Stimulated activated CD8-positive, alpha-beta memory T cell treated with anti-CD3 and anti-CD28 coated beads, Interleukin-2, amount 100 ng/mL, for 1 hour (primary cell): ENCODE data around the gene TMBIM1.
"Not testable (repeated sequence)": the region's sequence is repeated elsewhere in the genome, so short reads cannot be mapped to it uniquely, and the experiment has no call there.

Experiments
- DNase-seq, 2 donors: peaks; one replicate each; pipeline ENCODE4 v3.0.0-alpha.2; 2020; ENCODE audit warnings: low read depth in 2 of 2

Gene TMBIM1

DNA sequence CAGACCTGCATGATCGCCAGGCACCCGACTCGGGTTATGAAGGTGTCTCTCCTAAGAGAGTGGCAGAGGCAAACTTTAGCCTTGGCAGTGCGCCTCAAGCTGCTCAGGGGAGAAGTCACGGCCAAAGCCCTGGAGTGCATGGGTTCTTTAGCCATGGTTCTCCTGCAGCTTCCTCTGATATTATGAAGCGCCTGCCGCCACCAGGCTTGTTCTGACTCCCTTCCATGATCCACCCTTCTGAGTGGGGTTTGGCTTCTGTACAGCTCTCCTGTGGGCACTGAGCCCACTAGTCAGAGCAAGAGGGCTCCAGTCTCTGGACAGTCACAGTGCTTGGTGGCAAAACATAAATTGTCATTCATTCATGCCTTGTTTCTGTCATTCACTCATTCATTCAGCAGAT, 25.9 kb upstream of the TMBIM1 start:
- no peak for DNase-seq

GRCh38 chr2:218317835-218318234, 25.5 kb upstream of the TMBIM1 start:
- no peak for DNase-seq

DNA sequence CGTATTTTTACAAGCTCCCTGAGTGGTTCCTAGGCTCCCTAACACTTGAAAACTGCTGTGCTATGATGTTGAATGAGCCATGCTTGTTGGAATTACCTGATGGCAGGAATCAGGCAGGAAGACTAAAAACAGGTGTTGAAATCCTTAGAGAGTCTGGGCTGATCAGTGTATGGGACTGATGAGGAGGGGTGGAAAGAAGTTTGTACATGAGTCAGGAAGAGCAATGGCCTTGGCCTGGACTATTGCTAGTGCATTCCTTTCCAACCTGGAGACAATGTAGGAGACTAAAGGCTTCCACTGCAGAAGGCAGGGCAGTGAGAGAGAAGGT, 25.0 kb upstream of the TMBIM1 start:
- DNase-seq: no peak

DNA sequence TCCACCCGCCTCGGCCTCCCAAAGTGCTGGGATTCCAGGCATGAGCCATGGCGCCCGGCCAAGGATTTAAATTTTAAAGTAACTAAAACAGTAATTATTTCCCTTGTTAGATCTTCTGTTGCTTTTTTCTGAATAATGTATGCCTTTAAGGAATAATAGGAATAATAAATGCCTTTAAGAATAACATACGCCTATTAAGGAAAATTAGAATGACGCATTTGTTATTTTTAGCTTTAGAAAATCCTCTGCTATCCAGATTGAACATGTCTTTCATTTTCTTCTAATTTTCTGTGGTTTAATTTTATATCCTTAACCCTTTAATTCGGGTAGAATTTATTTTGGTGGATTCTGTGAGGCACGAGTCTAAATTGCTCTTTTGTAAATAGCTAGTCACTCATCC, 23.1 kb upstream of the TMBIM1 start:
- DNase-seq: no peak

GRCh38 chr2:218314764-218315163, 22.5 kb upstream of the TMBIM1 start:
- DNase-seq: not testable (repeated sequence)

GRCh38 chr2:218313356-218313755, 21.1 kb upstream of the TMBIM1 start:
- DNase-seq: no peak

- no peak for DNase-seq
Measured at GRCh38 chr2:218312267-218312756, 20.0 kb upstream of the TMBIM1 start.

- DNase-seq: not testable (repeated sequence)
Measured at GRCh38 chr2:218311541-218312266, 19.4 kb upstream of the TMBIM1 start.

DNA sequence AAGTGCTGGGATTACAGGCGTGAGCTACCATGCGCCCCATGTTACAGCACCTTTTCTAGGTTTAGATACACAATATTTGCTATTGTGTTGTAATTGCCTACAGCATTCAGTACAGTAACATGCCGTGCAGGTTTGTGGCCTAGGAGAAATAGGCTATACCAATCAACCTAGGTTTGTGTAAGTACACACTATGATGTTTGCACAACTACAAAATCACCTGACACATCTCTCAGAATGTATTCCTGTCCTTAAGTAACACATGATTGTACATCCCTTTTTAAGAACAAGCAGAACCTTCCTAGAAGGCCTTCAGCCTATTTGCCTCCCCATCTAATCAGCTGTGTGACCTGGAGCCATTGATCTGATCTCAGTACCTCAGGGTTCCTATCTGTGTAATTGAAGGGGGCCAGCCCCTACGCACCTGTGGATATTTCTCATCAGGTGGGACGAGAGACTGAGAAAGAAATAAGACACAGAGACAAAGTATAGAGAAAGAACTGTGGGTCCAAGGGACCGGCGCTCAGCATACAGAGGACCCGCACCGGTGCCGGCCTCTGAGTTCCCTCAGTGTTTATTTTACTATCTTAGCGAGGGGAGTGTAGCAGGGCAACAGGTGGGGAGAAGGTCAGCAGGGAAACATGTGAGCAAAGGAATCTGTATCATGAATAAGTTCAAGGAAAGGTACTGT, 18.7 kb upstream of the TMBIM1 start:
- DNase-seq: no peak

- no peak for DNase-seq
Measured at GRCh38 chr2:218307415-218308090, 15.2 kb upstream of the TMBIM1 start.

GRCh38 chr2:218306184-218306920, 14.0 kb upstream of the TMBIM1 start:
- no peak for DNase-seq

DNA sequence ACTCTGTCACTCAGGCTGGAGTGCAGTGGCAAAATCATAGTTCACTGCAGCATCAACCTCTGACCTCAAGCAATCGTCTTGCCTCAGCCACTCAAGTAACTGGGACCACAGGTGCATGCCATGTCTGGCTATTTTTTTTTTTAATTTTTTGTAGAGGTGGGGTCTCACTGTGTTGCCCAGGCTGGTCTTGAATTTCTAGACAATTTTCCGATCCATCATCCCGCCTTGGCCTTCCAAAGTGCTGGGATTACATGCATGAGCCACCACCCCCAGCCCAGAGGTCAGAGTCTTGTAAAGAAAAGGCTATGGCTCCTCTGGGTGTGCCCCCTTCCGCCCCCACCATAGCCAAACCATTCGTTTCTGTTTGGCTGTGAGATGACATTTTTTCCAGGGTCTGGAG, 13.1 kb upstream of the TMBIM1 start:
- DNase-seq: no peak

DNA sequence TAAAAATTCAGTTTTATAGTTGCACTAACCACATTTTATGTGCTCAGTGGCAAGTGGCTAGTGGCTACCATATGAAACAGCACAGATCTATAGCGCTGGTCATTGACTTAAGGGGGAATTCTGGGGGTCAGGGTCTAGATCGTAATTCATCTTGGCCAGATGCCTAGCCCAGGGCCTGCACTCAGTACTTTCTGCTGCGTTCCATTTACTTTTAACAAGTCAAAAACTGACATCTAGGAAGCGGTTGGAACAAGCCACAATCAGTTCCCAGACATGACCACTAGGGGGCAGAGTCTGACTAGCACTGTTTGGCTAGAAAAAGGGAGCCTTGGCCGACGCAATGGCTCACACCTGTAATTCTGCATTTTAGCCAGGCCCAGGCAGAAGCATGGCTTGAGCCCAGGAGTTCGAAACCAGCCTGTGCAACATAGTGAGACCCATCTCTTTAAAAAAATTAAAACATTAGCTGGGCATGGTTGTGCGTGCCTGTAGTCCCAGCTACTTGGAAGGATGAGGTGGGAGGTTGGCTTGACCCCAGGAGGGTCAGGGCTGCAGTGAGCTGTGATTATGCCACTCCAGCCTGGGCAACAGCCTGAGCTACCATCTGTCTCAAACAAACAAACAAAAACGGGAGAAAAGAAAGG, 9.0 kb upstream of the TMBIM1 start:
- peak; percentile 78 to 83 for DNase-seq

DNA sequence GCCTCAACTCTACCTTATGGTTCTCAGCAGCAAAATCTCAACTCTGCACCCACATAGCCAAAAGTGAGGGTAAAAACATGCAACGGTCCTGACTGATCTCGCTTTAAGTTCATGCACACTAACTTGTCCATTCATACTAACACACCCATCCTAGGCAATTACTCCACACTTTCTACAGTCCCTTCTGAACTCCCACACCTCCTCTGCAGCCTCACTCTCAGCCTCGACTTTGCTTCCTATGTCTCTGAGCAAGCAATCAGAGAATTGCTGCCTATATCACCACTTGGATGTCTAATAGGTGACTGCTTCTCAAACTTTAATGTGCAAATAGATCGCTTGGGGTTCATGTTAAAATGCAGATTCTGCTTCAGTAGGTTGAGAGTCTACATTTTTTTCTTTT, 7.8 kb upstream of the TMBIM1 start:
- DNase-seq: no peak

- DNase-seq: no peak
Measured at GRCh38 chr2:218298314-218298875, 6.1 kb upstream of the TMBIM1 start.

DNA sequence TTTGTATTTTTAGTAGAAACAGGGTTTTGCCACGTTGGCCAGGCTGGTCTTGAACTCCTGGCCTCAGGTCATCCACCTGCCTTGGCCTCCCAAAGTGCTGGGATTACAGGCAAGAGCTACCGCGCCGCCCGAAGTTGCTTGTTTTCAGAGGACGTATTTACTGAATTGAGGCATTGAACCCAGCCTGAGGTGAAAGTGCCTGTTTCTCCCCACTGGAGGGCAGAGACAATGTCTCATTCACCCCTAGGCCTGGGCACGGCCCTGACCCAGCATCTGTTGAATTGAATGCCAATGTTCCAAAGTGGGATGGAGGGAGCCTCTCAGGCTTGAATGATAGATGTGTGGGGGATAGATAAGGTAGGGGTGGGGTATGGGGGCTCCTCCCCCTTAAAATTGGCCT, 4.5 kb upstream of the TMBIM1 start:
- DNase-seq: no peak

DNA sequence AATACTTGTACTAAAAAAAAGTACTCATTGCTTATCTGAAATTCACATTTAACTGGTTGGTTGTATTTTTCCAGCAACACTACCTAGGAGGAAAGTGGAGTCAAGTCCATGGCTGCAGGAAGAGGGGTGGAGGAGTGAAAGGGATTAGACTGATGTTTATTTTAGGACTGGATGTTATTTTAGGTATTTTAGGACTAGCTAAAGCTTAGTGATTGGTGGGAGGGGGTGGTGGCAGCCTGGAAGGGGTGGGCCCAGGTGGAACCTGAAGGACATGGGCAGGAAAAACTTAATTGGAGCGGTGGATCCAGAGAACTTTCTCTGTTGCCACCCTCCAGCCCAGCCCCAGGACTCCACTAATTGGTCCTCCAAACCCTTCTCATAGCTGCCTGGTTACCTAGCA, 3.9 kb upstream of the TMBIM1 start:
- DNase-seq: no peak

- no peak for DNase-seq
Measured at GRCh38 chr2:218295029-218295428, 2.7 kb upstream of the TMBIM1 start.

DNA sequence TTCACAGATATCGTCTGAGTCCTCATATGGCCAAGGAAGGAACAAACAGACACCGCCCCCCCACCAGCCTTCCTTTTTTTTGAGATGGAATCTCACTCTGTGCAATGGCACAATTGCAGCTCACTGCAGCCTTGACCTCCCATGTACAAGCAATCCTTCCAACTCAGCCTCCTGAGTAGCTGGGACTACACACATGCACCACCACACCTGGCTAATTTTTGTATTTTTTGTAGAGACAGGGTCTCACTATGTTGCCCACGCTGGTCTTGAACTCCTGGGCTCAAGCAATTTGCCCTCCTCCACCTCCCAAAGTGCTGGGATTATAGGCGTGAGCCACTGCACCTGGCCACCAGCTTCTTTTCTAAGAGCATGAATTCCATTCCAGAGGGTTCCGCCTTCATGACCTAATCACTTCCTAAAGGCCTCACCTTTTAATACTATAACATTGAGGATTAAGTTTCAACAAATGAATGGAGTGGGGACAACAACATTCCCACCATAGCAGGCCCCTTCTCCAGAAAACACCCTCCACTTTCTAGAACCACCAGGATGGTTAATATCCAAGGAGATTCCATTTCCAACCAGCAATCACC, 2.2 kb upstream of the TMBIM1 start:
- DNase-seq: no peak

- DNase-seq: no peak
Measured at GRCh38 chr2:218293715-218294429, 1.6 kb upstream of the TMBIM1 start.
